K562 (cell line): ENCODE data around the gene ADGRB3. TPM values are rescaled to one million over a fixed set of nuclear protein-coding genes. Genes with fewer than 3 reads are reported as not detected.

Source experiments
- ATAC-seq: fragments of 200-7000 bp; cut with Tn5 transposase; 3 replicates; pipeline ENCODE4 v1.9.1; 2020; ENCODE audit warnings: moderate library complexity
- BruUV-seq: library from RNA; stranded (reverse); fragments of 400-500 nt; replicated peaks from 2 replicates; lab custom pipeline; 2021; lab: Mats Ljungman, UMichigan
- CTCF ChIA-PET: fragments of 300-600 bp; formaldehyde crosslinking; extraction: SDS; loops from one replicate; lab custom pipeline; 2021; ENCODE audit warnings: low intra/inter-chr PET ratio; lab: Yijun Ruan, JAX
- POLR2A ChIA-PET: fragments of 300-600, 350-650 bp; sonication (Branson Sonifier 250); formaldehyde crosslinking; extraction: SDS; loops from one replicate; lab custom pipeline; 2021; ENCODE audit warnings: antibody characterized with exemption, inconsistent platforms; lab: Yijun Ruan, JAX
- DNase-seq, 4 experiments: peaks; one replicate each; pipeline versions ENCODE4 v3.0.0 to v3.0.0-alpha.2; 2011 to 2018; ENCODE audit warnings: low spot score in 3 of 4, mixed read lengths in 3 of 4; ENCODE audit errors: extremely low read depth in 1 of 4
- FAIRE-seq: peaks from 2 replicates; lab custom pipeline; 2011; peaks lifted over from hg19 to GRCh38; lab: Jason Lieb, UNC
- H2AFZ ChIP-seq: 2 replicates; pipeline ENCODE4 v1.6.0; 2011; ENCODE audit warnings: low read depth, low read length, control low read depth, inconsistent platforms
- H3K27ac ChIP-seq: fragments of 200-600 bp; 3 replicates; pipeline ENCODE4 v1.8.0; 2011; ENCODE audit warnings: low read depth, mild to moderate bottlenecking, control low read depth, inconsistent platforms, low read length, moderate library complexity, mixed read lengths; ENCODE audit errors: extremely low read depth
- H3K27me3 ChIP-seq, 2 experiments: fragments of 300-600 bp in 1 of 2; 2 replicates in 1 of 2; 3 replicates in 1 of 2; pipeline versions ENCODE4 v1.6.0 to v1.8.0; 2011; ENCODE audit warnings: inconsistent platforms in 2 of 2, low read length in 2 of 2, mild to moderate bottlenecking in 1 of 2, mixed read lengths in 1 of 2, moderate library complexity in 1 of 2; ENCODE audit not compliant: control insufficient read depth in 2 of 2, insufficient read depth in 2 of 2
- H3K36me3 ChIP-seq: fragments of 300-600 bp; 3 replicates; pipeline ENCODE4 v1.8.0; 2011; ENCODE audit warnings: mild to moderate bottlenecking, low read length, inconsistent platforms; ENCODE audit not compliant: control insufficient read depth, insufficient read depth
- H3K4me1 ChIP-seq, 2 experiments: fragments of 200-600 bp in 1 of 2; replicated peaks in 1 of 2; 2 replicates in 1 of 2; 3 replicates in 1 of 2; pipeline versions ENCODE4 v1.5.1 to v1.8.0; 2011; ENCODE audit warnings: inconsistent platforms in 2 of 2, low read length in 2 of 2, mild to moderate bottlenecking in 1 of 2, mixed read lengths in 1 of 2, moderate library complexity in 1 of 2; ENCODE audit not compliant: control insufficient read depth in 2 of 2, insufficient read depth in 2 of 2
- H3K4me2 ChIP-seq: 2 replicates; pipeline ENCODE4 v1.6.1; 2011; ENCODE audit warnings: low read length, control low read depth, inconsistent platforms, mixed read lengths; ENCODE audit not compliant: insufficient read depth
- H3K4me3 ChIP-seq: fragments of 200-600 bp; sonication (generic), shearing (Covaris generic); 2 replicates; pipeline ENCODE4 v1.5.1; 2016; ENCODE audit warnings: control low read depth, inconsistent platforms
- H3K79me2 ChIP-seq: fragments of 200-600 bp; 3 replicates; pipeline ENCODE4 v1.8.0; 2011; ENCODE audit warnings: low read length, inconsistent platforms; ENCODE audit not compliant: control insufficient read depth, insufficient read depth
- H3K9ac ChIP-seq, 2 experiments: 2 replicates each; pipeline versions ENCODE4 v1.6.0 to v1.6.1; 2011; ENCODE audit warnings: low read depth in 2 of 2, low read length in 2 of 2, control low read depth in 1 of 2, inconsistent platforms in 1 of 2, mild to moderate bottlenecking in 1 of 2, mixed read lengths in 1 of 2; ENCODE audit not compliant: insufficient read depth in 1 of 2
- H3K9me1 ChIP-seq: one replicate; pipeline ENCODE4 v1.6.0; 2011; ENCODE audit warnings: inconsistent platforms, mild to moderate bottlenecking, low read length, moderate library complexity; ENCODE audit not compliant: control insufficient read depth, insufficient read depth
- H3K9me3 ChIP-seq: replicated peaks from 2 replicates; pipeline ENCODE4 v1.5.1; 2011; ENCODE audit warnings: low read depth, low read length, inconsistent platforms; ENCODE audit not compliant: control insufficient read depth, insufficient read depth
- H4K20me1 ChIP-seq: replicated peaks from 2 replicates; pipeline ENCODE4 v1.6.1; 2011; ENCODE audit warnings: low read length, inconsistent platforms, mixed read lengths; ENCODE audit not compliant: control insufficient read depth, insufficient read depth
- DMBX1 ChIP-seq: fragments of 250-450 bp; sonication (Bioruptor Pico); IDR thresholded peaks from 2 replicates; pipeline ENCODE4 v1.8.0; 2022; ENCODE audit warnings: inconsistent platforms, mild to moderate bottlenecking, moderate library complexity, borderline replicate concordance
- EP300 ChIP-seq: IDR thresholded peaks from 2 replicates; pipeline ENCODE4 v1.6.1; 2012; ENCODE audit warnings: low read length, improper control_type of control experiment
- NCOR1 ChIP-seq: fragments of 450-650 bp; IDR thresholded peaks from 2 replicates; pipeline ENCODE4 v1.6.1; 2016; ENCODE audit warnings: mild to moderate bottlenecking, moderate library complexity
- TCF3 ChIP-seq: sonication (generic); formaldehyde crosslinking; IDR thresholded peaks from 2 replicates; pipeline ENCODE4 v1.4.0; 2020; ENCODE audit warnings: mild to moderate bottlenecking, missing genetic modification reagents
- ZNF75A ChIP-seq: fragments of 450-650 bp; formaldehyde crosslinking; IDR thresholded peaks from 2 replicates; pipeline ENCODE4 v1.4.0; 2020; ENCODE audit warnings: mild to moderate bottlenecking
- WGBS: fragments of 100-300 bp; shearing (Covaris generic); methylation state at CpG from one replicate; pipeline ENCODE4 v1.1.6; 2016; ENCODE audit warnings: low coverage, mixed read lengths; ENCODE audit not compliant: insufficient coverage; ENCODE audit errors: missing lambda C conversion rate; 5-methylcytosine and 5-hydroxymethylcytosine counted together
- in situ Hi-C: fragments of 300-500 bp; cut with MboI; formaldehyde crosslinking; loops from 4 replicates; pipeline ENCODE4 v1.15.0; 2018; ENCODE audit warnings: inconsistent platforms, mixed read lengths
- intact Hi-C: fragments of 100-400 bp; cut with micrococcal nuclease; formaldehyde crosslinking; loops from 2 replicates; pipeline ENCODE4 v1.14.2; 2022
- polyA plus RNA-seq, 8 experiments: library from polyadenylated mRNA; depleted of rRNA in 4 of 8; stranded (reverse) in 5 of 8; unstranded in 3 of 8; fragments of >200 nt; fragmentation: Nextera tagmentation in 2 of 8; fragmentation: Illumina TruSeq in 1 of 8; extraction: Ambion mirVana in 2 of 8; extraction: Trizol in 1 of 8; gene quantifications; 2 replicates each; pipeline versions ENCODE4 v1.2.1 to v1.2.3, GENCODE V29; 2011 to 2014; ENCODE audit warnings: inconsistent platforms in 1 of 8, missing spikeins in 1 of 8
- total RNA-seq, 7 experiments: library from RNA; depleted of rRNA in 6 of 7; stranded (reverse); fragments of >200 nt in 6 of 7; fragmentation: Illumina TruSeq in 2 of 7; extraction: Trizol in 2 of 7; gene quantifications; 2 replicates each; pipeline versions ENCODE4 v1.2.1 to v1.2.3, GENCODE V29; 2011 to 2021; ENCODE audit warnings: low replicate concordance in 1 of 7
- TF ChIP-seq, protein P1 (sequence below): fragments of 450-650 bp; IDR thresholded peaks from 2 replicates; pipeline ENCODE4 v1.6.1; 2016; ENCODE audit warnings: mild to moderate bottlenecking, moderate library complexity

The ADGRB3 gene
- total and polyA plus RNA-seq, 9 of the 15 experiments (the other 6 are each of a cell fraction or from before 2014, with no cell fraction given), result 0.90 to 7.8 (median 2.4) TPM

GRCh38 chr6:68652117-68652536 lies 17.0 kb downstream of the ADGRB3 start (continued):
- TF ChIP-seq TCF3 (CRISPR knock-in tag) (peak; percentile 9; the same call in 1 of the 2 replicates), DMBX1 (CRISPR knock-in tag) (peak; percentile 65; the same call in 1 of the 2 replicates)

- H3K27ac ChIP-seq, result peak overlapping the region; percentile 88
- peak overlapping the region; percentile 70 for H3K4me2 ChIP-seq
- ChIA-PET POLR2A (interaction anchor here (2.8 kb wide), 1 partner anchor 13 kb away, joined by 13 read pairs; no protein-coding TSS in a partner anchor), CTCF (interaction anchor here (0.7 kb wide), 1 partner anchor 17 kb away, joined by 3 read pairs; no protein-coding TSS in a partner anchor)
- no TSS peak for BruUV-seq
- H4K20me1 ChIP-seq, result no peaks in the 10 kb centered on the region
- peak; percentile 69 for ATAC-seq
- no peaks in the 10 kb centered on the region for H3K36me3 ChIP-seq
- no peaks in the 10 kb centered on the region for H3K27me3 ChIP-seq
- H3K9me1 ChIP-seq, result no peaks in the 10 kb centered on the region
- H3K79me2 ChIP-seq, result peaks cover 65% of the 10 kb centered on the region
- H2AFZ ChIP-seq, result peak overlapping the region; percentile 57
- WGBS, result 2% methylated on average over 3 of the region's 3 CpGs
- no peaks in the 10 kb centered on the region for H3K9me3 ChIP-seq
- DNase-seq, result peak in 3 of 4 experiments; percentile 17 to 87 (median 73)
- no peak overlapping the region for H3K4me3 ChIP-seq
- H3K9ac ChIP-seq, result peak overlapping the region in 1 of 2 experiments; percentile 76; a peak in 2 of 4 replicates
- intact Hi-C loops, result loop anchor here (1.0 to 5.0 kb wide), 3 partner anchors 13 to 89 kb away; no protein-coding TSS in a partner anchor
- FAIRE-seq, result peak; percentile 81
- in situ Hi-C loops, result loop anchor here (5.0 kb wide), 1 partner anchor 104 kb away; no protein-coding TSS in a partner anchor
- H3K4me1 ChIP-seq, result peaks cover 5 to 29% of the 10 kb centered on the region in 2 experiments
- TF ChIP-seq NCOR1, result peak; percentile 91
- TF ChIP-seq EP300, result peak; percentile 94
- no peak for TF ChIP-seq ZNF75A (CRISPR knock-in tag)
- TF ChIP-seq, protein P1, sequence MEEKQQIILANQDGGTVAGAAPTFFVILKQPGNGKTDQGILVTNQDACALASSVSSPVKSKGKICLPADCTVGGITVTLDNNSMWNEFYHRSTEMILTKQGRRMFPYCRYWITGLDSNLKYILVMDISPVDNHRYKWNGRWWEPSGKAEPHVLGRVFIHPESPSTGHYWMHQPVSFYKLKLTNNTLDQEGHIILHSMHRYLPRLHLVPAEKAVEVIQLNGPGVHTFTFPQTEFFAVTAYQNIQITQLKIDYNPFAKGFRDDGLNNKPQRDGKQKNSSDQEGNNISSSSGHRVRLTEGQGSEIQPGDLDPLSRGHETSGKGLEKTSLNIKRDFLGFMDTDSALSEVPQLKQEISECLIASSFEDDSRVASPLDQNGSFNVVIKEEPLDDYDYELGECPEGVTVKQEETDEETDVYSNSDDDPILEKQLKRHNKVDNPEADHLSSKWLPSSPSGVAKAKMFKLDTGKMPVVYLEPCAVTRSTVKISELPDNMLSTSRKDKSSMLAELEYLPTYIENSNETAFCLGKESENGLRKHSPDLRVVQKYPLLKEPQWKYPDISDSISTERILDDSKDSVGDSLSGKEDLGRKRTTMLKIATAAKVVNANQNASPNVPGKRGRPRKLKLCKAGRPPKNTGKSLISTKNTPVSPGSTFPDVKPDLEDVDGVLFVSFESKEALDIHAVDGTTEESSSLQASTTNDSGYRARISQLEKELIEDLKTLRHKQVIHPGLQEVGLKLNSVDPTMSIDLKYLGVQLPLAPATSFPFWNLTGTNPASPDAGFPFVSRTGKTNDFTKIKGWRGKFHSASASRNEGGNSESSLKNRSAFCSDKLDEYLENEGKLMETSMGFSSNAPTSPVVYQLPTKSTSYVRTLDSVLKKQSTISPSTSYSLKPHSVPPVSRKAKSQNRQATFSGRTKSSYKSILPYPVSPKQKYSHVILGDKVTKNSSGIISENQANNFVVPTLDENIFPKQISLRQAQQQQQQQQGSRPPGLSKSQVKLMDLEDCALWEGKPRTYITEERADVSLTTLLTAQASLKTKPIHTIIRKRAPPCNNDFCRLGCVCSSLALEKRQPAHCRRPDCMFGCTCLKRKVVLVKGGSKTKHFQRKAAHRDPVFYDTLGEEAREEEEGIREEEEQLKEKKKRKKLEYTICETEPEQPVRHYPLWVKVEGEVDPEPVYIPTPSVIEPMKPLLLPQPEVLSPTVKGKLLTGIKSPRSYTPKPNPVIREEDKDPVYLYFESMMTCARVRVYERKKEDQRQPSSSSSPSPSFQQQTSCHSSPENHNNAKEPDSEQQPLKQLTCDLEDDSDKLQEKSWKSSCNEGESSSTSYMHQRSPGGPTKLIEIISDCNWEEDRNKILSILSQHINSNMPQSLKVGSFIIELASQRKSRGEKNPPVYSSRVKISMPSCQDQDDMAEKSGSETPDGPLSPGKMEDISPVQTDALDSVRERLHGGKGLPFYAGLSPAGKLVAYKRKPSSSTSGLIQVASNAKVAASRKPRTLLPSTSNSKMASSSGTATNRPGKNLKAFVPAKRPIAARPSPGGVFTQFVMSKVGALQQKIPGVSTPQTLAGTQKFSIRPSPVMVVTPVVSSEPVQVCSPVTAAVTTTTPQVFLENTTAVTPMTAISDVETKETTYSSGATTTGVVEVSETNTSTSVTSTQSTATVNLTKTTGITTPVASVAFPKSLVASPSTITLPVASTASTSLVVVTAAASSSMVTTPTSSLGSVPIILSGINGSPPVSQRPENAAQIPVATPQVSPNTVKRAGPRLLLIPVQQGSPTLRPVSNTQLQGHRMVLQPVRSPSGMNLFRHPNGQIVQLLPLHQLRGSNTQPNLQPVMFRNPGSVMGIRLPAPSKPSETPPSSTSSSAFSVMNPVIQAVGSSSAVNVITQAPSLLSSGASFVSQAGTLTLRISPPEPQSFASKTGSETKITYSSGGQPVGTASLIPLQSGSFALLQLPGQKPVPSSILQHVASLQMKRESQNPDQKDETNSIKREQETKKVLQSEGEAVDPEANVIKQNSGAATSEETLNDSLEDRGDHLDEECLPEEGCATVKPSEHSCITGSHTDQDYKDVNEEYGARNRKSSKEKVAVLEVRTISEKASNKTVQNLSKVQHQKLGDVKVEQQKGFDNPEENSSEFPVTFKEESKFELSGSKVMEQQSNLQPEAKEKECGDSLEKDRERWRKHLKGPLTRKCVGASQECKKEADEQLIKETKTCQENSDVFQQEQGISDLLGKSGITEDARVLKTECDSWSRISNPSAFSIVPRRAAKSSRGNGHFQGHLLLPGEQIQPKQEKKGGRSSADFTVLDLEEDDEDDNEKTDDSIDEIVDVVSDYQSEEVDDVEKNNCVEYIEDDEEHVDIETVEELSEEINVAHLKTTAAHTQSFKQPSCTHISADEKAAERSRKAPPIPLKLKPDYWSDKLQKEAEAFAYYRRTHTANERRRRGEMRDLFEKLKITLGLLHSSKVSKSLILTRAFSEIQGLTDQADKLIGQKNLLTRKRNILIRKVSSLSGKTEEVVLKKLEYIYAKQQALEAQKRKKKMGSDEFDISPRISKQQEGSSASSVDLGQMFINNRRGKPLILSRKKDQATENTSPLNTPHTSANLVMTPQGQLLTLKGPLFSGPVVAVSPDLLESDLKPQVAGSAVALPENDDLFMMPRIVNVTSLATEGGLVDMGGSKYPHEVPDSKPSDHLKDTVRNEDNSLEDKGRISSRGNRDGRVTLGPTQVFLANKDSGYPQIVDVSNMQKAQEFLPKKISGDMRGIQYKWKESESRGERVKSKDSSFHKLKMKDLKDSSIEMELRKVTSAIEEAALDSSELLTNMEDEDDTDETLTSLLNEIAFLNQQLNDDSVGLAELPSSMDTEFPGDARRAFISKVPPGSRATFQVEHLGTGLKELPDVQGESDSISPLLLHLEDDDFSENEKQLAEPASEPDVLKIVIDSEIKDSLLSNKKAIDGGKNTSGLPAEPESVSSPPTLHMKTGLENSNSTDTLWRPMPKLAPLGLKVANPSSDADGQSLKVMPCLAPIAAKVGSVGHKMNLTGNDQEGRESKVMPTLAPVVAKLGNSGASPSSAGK, result no peak
These were observed 18.1 kb downstream of the ADGRB3 start for GRCh38 chr6:68653074-68653705.
